ENCODE results near the gene ADAMTS9.
A peak's percentile ranks its signal among the peaks of the same experiment; 100 is the strongest.

ADAMTS9 gene

GRCh38 chr3:64576211-64576775 is 111.5 kb downstream of the ADAMTS9 start:
- FAIRE-seq (no peak), DNase-seq (ENCODE audit: insufficient read length, low spot score) (no peak)
- no peak for TF ChIP-seq POLR2A (IDR thresholded peaks at IDR 0.05; ENCODE audit: low read depth, low read length)
- TF ChIP-seq TAF1 (IDR thresholded peaks at IDR 0.05; ENCODE audit: low read depth, low read length) = no peak
- TF ChIP-seq POLR2AphosphoS5 (IDR thresholded peaks at IDR 0.05; ENCODE audit: low read depth, low read length) = no peak
- no peak for TF ChIP-seq SPI1 (IDR thresholded peaks at IDR 0.05; ENCODE audit: low read depth, low read length)
- TF ChIP-seq POU2F2 (IDR thresholded peaks at IDR 0.05; ENCODE audit: low read depth, low read length) = no peak
- no peak for TF ChIP-seq PAX5 (IDR thresholded peaks at IDR 0.05; ENCODE audit: insufficient read depth, low read length, severe bottlenecking)

- TF ChIP-seq TAF1 (IDR thresholded peaks at IDR 0.05; ENCODE audit: low read depth, low read length) (no peak), POLR2A (IDR thresholded peaks at IDR 0.05; ENCODE audit: low read depth, low read length) (no peak), PAX5 (IDR thresholded peaks at IDR 0.05; ENCODE audit: insufficient read depth, low read length, severe bottlenecking) (no peak), SPI1 (IDR thresholded peaks at IDR 0.05; ENCODE audit: low read depth, low read length) (no peak), POU2F2 (IDR thresholded peaks at IDR 0.05; ENCODE audit: low read depth, low read length) (no peak), POLR2AphosphoS5 (IDR thresholded peaks at IDR 0.05; ENCODE audit: low read depth, low read length) (no peak)
- no peak for FAIRE-seq
- peak; percentile 6 for DNase-seq (ENCODE audit: insufficient read length, low spot score)
Measured at GRCh38 chr3:64575211-64575844, 112.5 kb downstream of the ADAMTS9 start.

- FAIRE-seq (no peak), DNase-seq (ENCODE audit: insufficient read length, low spot score) (no peak)
- no peak for TF ChIP-seq TAF1 (IDR thresholded peaks at IDR 0.05; ENCODE audit: low read depth, low read length)
- TF ChIP-seq POLR2AphosphoS5 (IDR thresholded peaks at IDR 0.05; ENCODE audit: low read depth, low read length) = no peak
- no peak for TF ChIP-seq PAX5 (IDR thresholded peaks at IDR 0.05; ENCODE audit: insufficient read depth, low read length, severe bottlenecking)
Measured at GRCh38 chr3:64574194-64574593, 113.6 kb downstream of the ADAMTS9 start.

GRCh38 chr3:64571982-64572381 is 115.8 kb downstream of the ADAMTS9 start:
- no peak for DNase-seq (ENCODE audit: insufficient read length, low spot score)
- TF ChIP-seq PAX5 (IDR thresholded peaks at IDR 0.05; ENCODE audit: insufficient read depth, low read length, severe bottlenecking) (no peak), POLR2AphosphoS5 (IDR thresholded peaks at IDR 0.05; ENCODE audit: low read depth, low read length) (no peak), SPI1 (IDR thresholded peaks at IDR 0.05; ENCODE audit: low read depth, low read length) (no peak), POU2F2 (IDR thresholded peaks at IDR 0.05; ENCODE audit: low read depth, low read length) (no peak), POLR2A (IDR thresholded peaks at IDR 0.05; ENCODE audit: low read depth, low read length) (no peak), TAF1 (IDR thresholded peaks at IDR 0.05; ENCODE audit: low read depth, low read length) (no peak)
- no peak for FAIRE-seq

GRCh38 chr3:64568895-64569517 is 118.8 kb downstream of the ADAMTS9 start:
- TF ChIP-seq TAF1 (IDR thresholded peaks at IDR 0.05; ENCODE audit: low read depth, low read length) = no peak
- no peak for TF ChIP-seq POU2F2 (IDR thresholded peaks at IDR 0.05; ENCODE audit: low read depth, low read length)
- no peak for TF ChIP-seq PAX5 (IDR thresholded peaks at IDR 0.05; ENCODE audit: insufficient read depth, low read length, severe bottlenecking)
- TF ChIP-seq POLR2A (IDR thresholded peaks at IDR 0.05; ENCODE audit: low read depth, low read length) = no peak
- no peak for TF ChIP-seq SPI1 (IDR thresholded peaks at IDR 0.05; ENCODE audit: low read depth, low read length)
- TF ChIP-seq POLR2AphosphoS5 (IDR thresholded peaks at IDR 0.05; ENCODE audit: low read depth, low read length) = no peak
- FAIRE-seq (no peak), DNase-seq (ENCODE audit: insufficient read length, low spot score) (no peak)

- TF ChIP-seq POLR2AphosphoS5 (IDR thresholded peaks at IDR 0.05; ENCODE audit: low read depth, low read length) = no peak
- TF ChIP-seq PAX5 (IDR thresholded peaks at IDR 0.05; ENCODE audit: insufficient read depth, low read length, severe bottlenecking) = no peak
- no peak for TF ChIP-seq SPI1 (IDR thresholded peaks at IDR 0.05; ENCODE audit: low read depth, low read length)
- no peak for TF ChIP-seq POLR2A (IDR thresholded peaks at IDR 0.05; ENCODE audit: low read depth, low read length)
- TF ChIP-seq TAF1 (IDR thresholded peaks at IDR 0.05; ENCODE audit: low read depth, low read length) = no peak
- TF ChIP-seq POU2F2 (IDR thresholded peaks at IDR 0.05; ENCODE audit: low read depth, low read length) = no peak
- FAIRE-seq (no peak), DNase-seq (ENCODE audit: insufficient read length, low spot score) (no peak)
Measured at GRCh38 chr3:64566859-64567258, 120.9 kb downstream of the ADAMTS9 start.

- TF ChIP-seq TAF1 (IDR thresholded peaks at IDR 0.05; ENCODE audit: low read depth, low read length) (no peak), POLR2A (IDR thresholded peaks at IDR 0.05; ENCODE audit: low read depth, low read length) (no peak), SPI1 (IDR thresholded peaks at IDR 0.05; ENCODE audit: low read depth, low read length) (no peak), POU2F2 (IDR thresholded peaks at IDR 0.05; ENCODE audit: low read depth, low read length) (no peak), PAX5 (IDR thresholded peaks at IDR 0.05; ENCODE audit: insufficient read depth, low read length, severe bottlenecking) (no peak), POLR2AphosphoS5 (IDR thresholded peaks at IDR 0.05; ENCODE audit: low read depth, low read length) (no peak)
- DNase-seq (ENCODE audit: insufficient read length, low spot score) (no peak), FAIRE-seq (no peak)
Measured at GRCh38 chr3:64563751-64564150, 124.0 kb downstream of the ADAMTS9 start.

- DNase-seq (ENCODE audit: insufficient read length, low spot score) (no peak), FAIRE-seq (no peak)
- TF ChIP-seq POU2F2 (IDR thresholded peaks at IDR 0.05; ENCODE audit: low read depth, low read length) (no peak), POLR2AphosphoS5 (IDR thresholded peaks at IDR 0.05; ENCODE audit: low read depth, low read length) (no peak), TAF1 (IDR thresholded peaks at IDR 0.05; ENCODE audit: low read depth, low read length) (no peak), POLR2A (IDR thresholded peaks at IDR 0.05; ENCODE audit: low read depth, low read length) (no peak), PAX5 (IDR thresholded peaks at IDR 0.05; ENCODE audit: insufficient read depth, low read length, severe bottlenecking) (no peak)
Measured at GRCh38 chr3:64561868-64562267, 125.9 kb downstream of the ADAMTS9 start.

GRCh38 chr3:64561325-64561843 is 126.4 kb downstream of the ADAMTS9 start:
- FAIRE-seq (no peak), DNase-seq (ENCODE audit: insufficient read length, low spot score) (no peak)
- TF ChIP-seq POLR2A (IDR thresholded peaks at IDR 0.05; ENCODE audit: low read depth, low read length) (no peak), SPI1 (IDR thresholded peaks at IDR 0.05; ENCODE audit: low read depth, low read length) (no peak), POU2F2 (IDR thresholded peaks at IDR 0.05; ENCODE audit: low read depth, low read length) (no peak), TAF1 (IDR thresholded peaks at IDR 0.05; ENCODE audit: low read depth, low read length) (no peak), POLR2AphosphoS5 (IDR thresholded peaks at IDR 0.05; ENCODE audit: low read depth, low read length) (no peak), PAX5 (IDR thresholded peaks at IDR 0.05; ENCODE audit: insufficient read depth, low read length, severe bottlenecking) (no peak)
